GM23338 (cell line): ENCODE results near the gene FYCO1. TPM values are rescaled to one million over a fixed set of nuclear protein-coding genes. Genes with fewer than 3 reads are reported as not detected.
A peak's percentile ranks its signal among the peaks of the same experiment; 100 is the strongest.

Experiments used
- ATAC-seq: fragments of 200-7000 bp; cut with Tn5 transposase; 3 replicates; pipeline ENCODE4 v1.9.1; 2020
- DNase-seq: peaks from one replicate; pipeline ENCODE4 v3.0.0-alpha.2; 2015; ENCODE audit warnings: low spot score
- H2AFZ ChIP-seq: fragments of 200-600 bp; sonication (generic); 2 replicates; pipeline ENCODE4 v1.8.0; 2016; ENCODE audit warnings: antibody characterized with exemption, mild to moderate bottlenecking, moderate library complexity
- H3F3A ChIP-seq: fragments of 200-600 bp; sonication (generic); replicated peaks from 2 replicates; pipeline ENCODE4 v1.8.0; 2017; ENCODE audit warnings: antibody characterized with exemption, mixed run types, low read depth
- H3K27ac ChIP-seq: fragments of 200-600 bp; sonication (generic); 2 replicates; pipeline ENCODE4 v1.6.1; 2016; ENCODE audit warnings: low read depth
- H3K27me3 ChIP-seq: fragments of 200-600 bp; sonication (generic); 2 replicates; pipeline ENCODE4 v1.8.0; 2016; ENCODE audit warnings: mild to moderate bottlenecking, mixed run types, moderate library complexity; ENCODE audit not compliant: insufficient read depth
- H3K36me3 ChIP-seq: fragments of 200-600 bp; sonication (generic); 2 replicates; pipeline ENCODE4 v1.8.0; 2016; ENCODE audit warnings: mild to moderate bottlenecking; ENCODE audit not compliant: insufficient read depth
- H3K4me1 ChIP-seq: fragments of 200-600 bp; sonication (generic); 2 replicates; pipeline ENCODE4 v1.8.0; 2016; ENCODE audit warnings: mild to moderate bottlenecking, moderate library complexity; ENCODE audit not compliant: insufficient read depth
- H3K4me2 ChIP-seq: fragments of 200-600 bp; sonication (generic); 2 replicates; pipeline ENCODE4 v1.7.1; 2017; ENCODE audit warnings: mixed run types
- H3K4me3 ChIP-seq: fragments of 200-600 bp; sonication (generic); 2 replicates; pipeline ENCODE4 v1.6.1; 2016; ENCODE audit warnings: mixed run types
- H3K79me2 ChIP-seq: fragments of 200-600 bp; sonication (generic); replicated peaks from 2 replicates; pipeline ENCODE4 v1.8.0; 2017; ENCODE audit warnings: mild to moderate bottlenecking; ENCODE audit not compliant: insufficient read depth
- H3K9me2 ChIP-seq: fragments of 200-600 bp; sonication (generic); 2 replicates; pipeline ENCODE4 v1.8.0; 2017; ENCODE audit not compliant: insufficient read depth
- H4K20me1 ChIP-seq: fragments of 200-600 bp; sonication (generic); replicated peaks from 2 replicates; pipeline ENCODE4 v1.8.0; 2017; ENCODE audit warnings: mild to moderate bottlenecking; ENCODE audit not compliant: insufficient read depth
- H3K27ac Mint-ChIP-seq: 2 replicates; pipeline ENCODE4 v1.8.0; 2020; ENCODE audit warnings: inconsistent platforms, mild to moderate bottlenecking, moderate library complexity, mixed read lengths
- H3K27me3 Mint-ChIP-seq: 3 replicates; pipeline ENCODE4 v1.8.0; 2022; ENCODE audit warnings: low read depth, mild to moderate bottlenecking, moderate library complexity, mixed read lengths, inconsistent platforms; ENCODE audit not compliant: insufficient read depth, poor library complexity
- H3K36me3 Mint-ChIP-seq: 3 replicates; pipeline ENCODE4 v1.8.0; 2021; ENCODE audit warnings: low read depth, mild to moderate bottlenecking, inconsistent platforms, moderate library complexity, mixed read lengths
- H3K4me1 Mint-ChIP-seq: 3 replicates; pipeline ENCODE4 v1.8.0; 2020; ENCODE audit warnings: mild to moderate bottlenecking, inconsistent platforms, mixed read lengths
- H3K4me3 Mint-ChIP-seq: 3 replicates; pipeline ENCODE4 v1.8.0; 2021; ENCODE audit warnings: moderate library complexity, mild to moderate bottlenecking, inconsistent platforms, mixed read lengths
- H3K9me3 Mint-ChIP-seq: 3 replicates; pipeline ENCODE4 v1.8.0; 2020; ENCODE audit warnings: moderate library complexity, mild to moderate bottlenecking, inconsistent platforms, mixed read lengths
- EZH2 ChIP-seq: fragments of 200-600 bp; sonication (generic); IDR thresholded peaks from one replicate; pipeline ENCODE4 v1.8.0; 2017; ENCODE audit warnings: antibody characterized with exemption, mild to moderate bottlenecking, low read depth; ENCODE audit not compliant: unreplicated experiment
- EZH2phosphoT487 ChIP-seq: fragments of 200-600 bp; sonication (generic); IDR thresholded peaks from one replicate; pipeline ENCODE4 v1.8.1; 2018; ENCODE audit warnings: antibody characterized with exemption; ENCODE audit not compliant: unreplicated experiment
- JUNB ChIP-seq: IDR thresholded peaks from one replicate; pipeline ENCODE4 v1.6.1; 2016; ENCODE audit warnings: antibody characterized with exemption; ENCODE audit not compliant: unreplicated experiment
- NANOG ChIP-seq: IDR thresholded peaks from 2 replicates; pipeline ENCODE4 v1.6.1; 2016; ENCODE audit warnings: antibody characterized with exemption, borderline replicate concordance
- POLR2AphosphoS5 ChIP-seq: IDR thresholded peaks from 2 replicates; pipeline ENCODE4 v1.6.1; 2016; ENCODE audit warnings: antibody characterized with exemption, low read depth
- REST ChIP-seq: IDR thresholded peaks from one replicate; pipeline ENCODE4 v1.6.1; 2018; ENCODE audit warnings: antibody characterized with exemption; ENCODE audit not compliant: unreplicated experiment
- STAT1 ChIP-seq: IDR thresholded peaks from one replicate; pipeline ENCODE4 v1.6.1; 2016; ENCODE audit warnings: antibody characterized with exemption; ENCODE audit not compliant: unreplicated experiment
- ZNF114 ChIP-seq: fragments of 250-450 bp; sonication (Bioruptor Pico); IDR thresholded peaks from 2 replicates; pipeline ENCODE4 v1.5.0; 2020; ENCODE audit warnings: mild to moderate bottlenecking, moderate library complexity
- ZNF462 ChIP-seq: fragments of 250-450 bp; sonication (Bioruptor Pico); IDR thresholded peaks from 2 replicates; pipeline ENCODE4 v1.5.0; 2020; ENCODE audit warnings: mild to moderate bottlenecking, moderate library complexity
- polyA plus RNA-seq: library from polyadenylated mRNA; unstranded; fragments of >200 nt; fragmentation: Nextera tagmentation; extraction: Ambion mirVana; gene quantifications from 2 replicates; pipeline ENCODE4 v1.2.1, GENCODE V29; 2016
- total RNA-seq: library from RNA; depleted of rRNA; stranded (reverse); fragments of >200 nt; shearing (Covaris generic); gene quantifications from 2 replicates; pipeline ENCODE4 v1.2.3, GENCODE V29; 2014

Gene FYCO1
- total and polyA plus RNA-seq, 2 experiments from 2014 or later: 4.5 to 17.2 TPM

DNA sequence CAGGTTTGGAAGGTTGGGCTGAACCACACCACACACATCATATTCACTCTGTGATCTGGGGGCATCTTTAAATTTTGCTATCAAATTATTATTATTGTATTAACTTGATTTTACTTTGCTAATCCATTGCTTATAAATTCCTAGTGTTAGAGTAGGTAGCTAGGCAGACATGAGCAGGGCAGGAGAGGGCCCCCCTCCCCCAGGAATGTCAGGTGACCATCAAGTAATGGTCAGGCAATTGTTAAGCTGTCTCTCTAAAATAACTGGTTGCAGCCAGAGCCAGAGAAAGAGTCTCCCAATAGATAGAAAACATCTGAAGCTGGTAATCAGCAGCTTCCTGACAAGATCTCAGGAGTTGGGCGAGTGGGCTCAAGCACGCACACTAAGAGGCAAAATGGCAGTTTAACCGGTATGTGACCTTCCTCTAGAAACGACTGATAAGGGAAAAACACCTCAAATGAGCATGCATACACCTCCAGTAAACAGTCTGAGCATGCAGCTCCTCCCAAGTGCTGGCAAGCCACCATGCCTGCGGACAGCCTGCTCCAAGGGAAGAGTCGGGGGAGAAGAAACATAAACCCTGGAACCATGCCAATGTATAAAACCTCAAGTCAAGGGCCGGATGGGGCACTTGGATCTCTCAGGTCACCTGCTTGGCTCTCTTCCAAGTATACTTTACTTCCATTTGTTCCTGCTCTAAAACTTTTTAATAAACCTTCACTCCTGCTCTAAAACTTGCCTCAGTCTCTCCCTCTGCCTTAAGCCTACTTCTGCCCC is 55.4 kb downstream of the FYCO1 start (continued):
- TF ChIP-seq ZNF462: no peak
- no peak for TF ChIP-seq STAT1
- TF ChIP-seq EZH2phosphoT487: no peak

DNA sequence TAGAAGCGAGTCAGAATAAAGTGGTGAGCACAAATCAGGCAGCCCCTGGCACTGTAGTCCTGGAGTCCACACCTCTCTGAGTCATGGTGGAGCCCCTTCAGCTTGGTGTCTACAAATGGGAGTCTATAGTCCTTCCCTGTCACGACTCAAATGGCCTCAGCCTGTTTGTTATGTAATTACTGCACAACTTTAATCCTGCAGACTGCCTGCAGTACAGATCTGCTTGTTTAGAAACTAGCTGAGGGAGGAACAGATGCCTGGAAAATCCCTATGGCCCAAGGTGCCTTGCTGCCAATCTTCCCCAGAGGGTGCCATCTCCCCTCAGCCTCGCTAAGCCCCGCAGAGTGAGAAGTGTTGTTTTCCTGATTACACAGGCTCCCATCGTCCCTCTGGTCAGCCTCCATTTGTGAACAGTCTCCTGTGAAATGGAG is 56.3 kb downstream of the FYCO1 start:
- peaks cover 23% of the 10 kb centered on the region for H3K36me3 Mint-ChIP-seq
- peaks cover 1% of the 10 kb centered on the region for H3K27me3 Mint-ChIP-seq
- H4K20me1 ChIP-seq: peaks cover 11% of the 10 kb centered on the region
- H3F3A ChIP-seq: no peaks in the 10 kb centered on the region
- no peak overlapping the region for H3K4me3 ChIP-seq
- ATAC-seq (peak; percentile 38), DNase-seq (no peak)
- H3K27me3 ChIP-seq: no peaks in the 10 kb centered on the region
- no peaks in the 10 kb centered on the region for H3K4me1 ChIP-seq
- no peaks in the 10 kb centered on the region; the same call in 2 of the 3 replicates for H3K9me3 Mint-ChIP-seq
- no peak overlapping the region for H3K4me3 Mint-ChIP-seq
- H2AFZ ChIP-seq: no peak overlapping the region
- no peak overlapping the region for H3K27ac Mint-ChIP-seq
- H3K79me2 ChIP-seq: no peaks in the 10 kb centered on the region
- no peak overlapping the region for H3K4me2 ChIP-seq
- H3K9me2 ChIP-seq: no peaks in the 10 kb centered on the region
- H3K27ac ChIP-seq: 0 out of 2 replicates have a peak overlapping the region, but pooled peaks have one; percentile 48
- H3K36me3 ChIP-seq: peaks cover 8% of the 10 kb centered on the region
- H3K4me1 Mint-ChIP-seq: peaks cover 17% of the 10 kb centered on the region
- TF ChIP-seq EZH2phosphoT487 (no peak), REST (no peak), NANOG (no peak), EZH2 (no peak), ZNF114 (CRISPR knock-in tag) (no peak), POLR2AphosphoS5 (no peak), JUNB (no peak)
